ENCODE results near the gene NOD2. TPM values are rescaled to one million over a fixed set of nuclear protein-coding genes. Genes with fewer than 3 reads are reported as not detected.

Gene NOD2
- total RNA-seq, 1 experiment from 2014 or later, result 0.11 TPM

DNA sequence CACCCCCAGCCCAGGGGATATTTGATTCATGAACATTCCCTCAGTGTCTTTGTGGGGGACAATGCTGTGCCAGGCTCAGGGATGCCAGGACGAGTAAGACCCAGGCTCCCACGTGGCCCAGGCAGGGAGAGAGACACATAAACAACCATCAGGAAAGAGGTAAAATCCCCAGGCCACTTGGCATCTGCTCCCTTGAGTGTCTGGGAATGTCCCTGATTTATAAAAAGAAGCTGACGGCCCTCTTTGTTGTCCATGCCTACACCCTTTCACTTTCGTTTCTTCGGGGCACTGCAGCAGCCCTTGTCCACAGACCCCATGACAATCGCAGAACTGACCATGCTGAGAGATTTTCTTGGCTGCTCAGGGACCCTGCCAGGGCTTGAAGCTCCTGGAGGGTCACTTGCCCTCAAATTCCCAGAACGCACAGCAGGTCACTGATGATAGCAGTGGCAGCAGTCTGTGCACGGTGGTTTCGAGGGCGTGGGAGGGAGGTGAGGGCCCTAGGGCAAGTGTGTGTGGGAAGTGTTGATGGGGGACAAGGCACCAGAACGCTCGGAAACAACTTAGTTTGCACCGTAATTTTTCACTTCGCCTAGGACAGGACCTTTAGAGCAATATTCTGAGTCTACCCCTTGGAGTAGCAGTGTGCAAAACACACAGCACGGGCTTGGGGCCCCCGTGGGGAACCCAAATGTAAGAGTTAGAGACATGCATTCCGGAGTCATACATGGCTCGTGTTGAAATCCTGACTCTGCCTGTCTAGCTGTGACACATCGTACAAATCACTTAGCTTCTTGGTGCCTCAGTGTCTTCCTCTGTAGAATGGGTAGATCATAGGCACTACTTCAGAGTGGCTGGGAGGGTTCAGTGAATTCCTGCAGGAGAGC lies 4.7 kb downstream of the NOD2 start:
- CTCF ChIA-PET, result interaction anchor here (1.0 to 2.0 kb wide), 3 partner anchors 20 to 108 kb away, joined by 3 to 5 read pairs (median 3); no protein-coding TSS in a partner anchor
- DNase-seq (ENCODE audit: low spot score) (no peak), ATAC-seq (no peak)
- POLR2A ChIA-PET, result no interaction called here
- Mint-ChIP-seq H3K27me3 (ENCODE audit: low read depth) (peaks cover 15% of the 10 kb centered on the region), H3K9me3 (no peaks in the 10 kb centered on the region), H3K4me3 (no peak overlapping the region), H3K4me1 (no peaks in the 10 kb centered on the region), H3K36me3 (no peaks in the 10 kb centered on the region), H3K27ac (no peak overlapping the region)
- TF ChIP-seq TEAD1 (CRISPR knock-in tag; IDR thresholded peaks at IDR 0.05) (no peak), TCF7 (CRISPR knock-in tag; IDR thresholded peaks at IDR 0.05; ENCODE audit: low read depth) (no peak), JUN (CRISPR knock-in tag; IDR thresholded peaks at IDR 0.05) (no peak), JAZF1 (CRISPR knock-in tag; IDR thresholded peaks at IDR 0.05) (no peak), ZNF263 (CRISPR knock-in tag; IDR thresholded peaks at IDR 0.05; ENCODE audit: low read depth) (no peak), MYBL2 (CRISPR knock-in tag; IDR thresholded peaks at IDR 0.05) (no peak), CREM (CRISPR knock-in tag; IDR thresholded peaks at IDR 0.05) (no peak)
- TF ChIP-seq, protein P1, sequence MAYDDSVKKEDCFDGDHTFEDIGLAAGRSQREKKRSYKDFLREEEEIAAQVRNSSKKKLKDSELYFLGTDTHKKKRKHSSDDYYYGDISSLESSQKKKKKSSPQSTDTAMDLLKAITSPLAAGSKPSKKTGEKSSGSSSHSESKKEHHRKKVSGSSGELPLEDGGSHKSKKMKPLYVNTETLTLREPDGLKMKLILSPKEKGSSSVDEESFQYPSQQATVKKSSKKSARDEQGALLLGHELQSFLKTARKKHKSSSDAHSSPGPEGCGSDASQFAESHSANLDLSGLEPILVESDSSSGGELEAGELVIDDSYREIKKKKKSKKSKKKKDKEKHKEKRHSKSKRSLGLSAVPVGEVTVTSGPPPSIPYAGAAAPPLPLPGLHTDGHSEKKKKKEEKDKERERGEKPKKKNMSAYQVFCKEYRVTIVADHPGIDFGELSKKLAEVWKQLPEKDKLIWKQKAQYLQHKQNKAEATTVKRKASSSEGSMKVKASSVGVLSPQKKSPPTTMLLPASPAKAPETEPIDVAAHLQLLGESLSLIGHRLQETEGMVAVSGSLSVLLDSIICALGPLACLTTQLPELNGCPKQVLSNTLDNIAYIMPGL (CRISPR knock-in tag; IDR thresholded peaks at IDR 0.05), result no peak
- TF ChIP-seq, protein P2, sequence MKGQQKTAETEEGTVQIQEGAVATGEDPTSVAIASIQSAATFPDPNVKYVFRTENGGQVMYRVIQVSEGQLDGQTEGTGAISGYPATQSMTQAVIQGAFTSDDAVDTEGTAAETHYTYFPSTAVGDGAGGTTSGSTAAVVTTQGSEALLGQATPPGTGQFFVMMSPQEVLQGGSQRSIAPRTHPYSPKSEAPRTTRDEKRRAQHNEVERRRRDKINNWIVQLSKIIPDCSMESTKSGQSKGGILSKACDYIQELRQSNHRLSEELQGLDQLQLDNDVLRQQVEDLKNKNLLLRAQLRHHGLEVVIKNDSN (CRISPR knock-in tag; IDR thresholded peaks at IDR 0.05), result no peak
- TF ChIP-seq, protein P3, sequence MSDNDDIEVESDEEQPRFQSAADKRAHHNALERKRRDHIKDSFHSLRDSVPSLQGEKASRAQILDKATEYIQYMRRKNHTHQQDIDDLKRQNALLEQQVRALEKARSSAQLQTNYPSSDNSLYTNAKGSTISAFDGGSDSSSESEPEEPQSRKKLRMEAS (CRISPR knock-in tag; IDR thresholded peaks at IDR 0.05), result no peak
- TF ChIP-seq, protein P4, sequence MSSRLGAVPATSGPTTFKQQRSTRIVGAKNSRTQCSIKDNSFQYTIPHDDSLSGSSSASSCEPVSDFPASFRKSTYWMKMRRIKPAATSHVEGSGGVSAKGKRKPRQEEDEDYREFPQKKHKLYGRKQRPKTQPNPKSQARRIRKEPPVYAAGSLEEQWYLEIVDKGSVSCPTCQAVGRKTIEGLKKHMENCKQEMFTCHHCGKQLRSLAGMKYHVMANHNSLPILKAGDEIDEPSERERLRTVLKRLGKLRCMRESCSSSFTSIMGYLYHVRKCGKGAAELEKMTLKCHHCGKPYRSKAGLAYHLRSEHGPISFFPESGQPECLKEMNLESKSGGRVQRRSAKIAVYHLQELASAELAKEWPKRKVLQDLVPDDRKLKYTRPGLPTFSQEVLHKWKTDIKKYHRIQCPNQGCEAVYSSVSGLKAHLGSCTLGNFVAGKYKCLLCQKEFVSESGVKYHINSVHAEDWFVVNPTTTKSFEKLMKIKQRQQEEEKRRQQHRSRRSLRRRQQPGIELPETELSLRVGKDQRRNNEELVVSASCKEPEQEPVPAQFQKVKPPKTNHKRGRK (CRISPR knock-in tag; IDR thresholded peaks at IDR 0.05; ENCODE audit: borderline replicate concordance), result no peak
- TF ChIP-seq, protein P5, sequence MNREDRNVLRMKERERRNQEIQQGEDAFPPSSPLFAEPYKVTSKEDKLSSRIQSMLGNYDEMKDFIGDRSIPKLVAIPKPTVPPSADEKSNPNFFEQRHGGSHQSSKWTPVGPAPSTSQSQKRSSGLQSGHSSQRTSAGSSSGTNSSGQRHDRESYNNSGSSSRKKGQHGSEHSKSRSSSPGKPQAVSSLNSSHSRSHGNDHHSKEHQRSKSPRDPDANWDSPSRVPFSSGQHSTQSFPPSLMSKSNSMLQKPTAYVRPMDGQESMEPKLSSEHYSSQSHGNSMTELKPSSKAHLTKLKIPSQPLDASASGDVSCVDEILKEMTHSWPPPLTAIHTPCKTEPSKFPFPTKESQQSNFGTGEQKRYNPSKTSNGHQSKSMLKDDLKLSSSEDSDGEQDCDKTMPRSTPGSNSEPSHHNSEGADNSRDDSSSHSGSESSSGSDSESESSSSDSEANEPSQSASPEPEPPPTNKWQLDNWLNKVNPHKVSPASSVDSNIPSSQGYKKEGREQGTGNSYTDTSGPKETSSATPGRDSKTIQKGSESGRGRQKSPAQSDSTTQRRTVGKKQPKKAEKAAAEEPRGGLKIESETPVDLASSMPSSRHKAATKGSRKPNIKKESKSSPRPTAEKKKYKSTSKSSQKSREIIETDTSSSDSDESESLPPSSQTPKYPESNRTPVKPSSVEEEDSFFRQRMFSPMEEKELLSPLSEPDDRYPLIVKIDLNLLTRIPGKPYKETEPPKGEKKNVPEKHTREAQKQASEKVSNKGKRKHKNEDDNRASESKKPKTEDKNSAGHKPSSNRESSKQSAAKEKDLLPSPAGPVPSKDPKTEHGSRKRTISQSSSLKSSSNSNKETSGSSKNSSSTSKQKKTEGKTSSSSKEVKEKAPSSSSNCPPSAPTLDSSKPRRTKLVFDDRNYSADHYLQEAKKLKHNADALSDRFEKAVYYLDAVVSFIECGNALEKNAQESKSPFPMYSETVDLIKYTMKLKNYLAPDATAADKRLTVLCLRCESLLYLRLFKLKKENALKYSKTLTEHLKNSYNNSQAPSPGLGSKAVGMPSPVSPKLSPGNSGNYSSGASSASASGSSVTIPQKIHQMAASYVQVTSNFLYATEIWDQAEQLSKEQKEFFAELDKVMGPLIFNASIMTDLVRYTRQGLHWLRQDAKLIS (CRISPR knock-in tag; IDR thresholded peaks at IDR 0.05; ENCODE audit: borderline replicate concordance), result no peak

DNA sequence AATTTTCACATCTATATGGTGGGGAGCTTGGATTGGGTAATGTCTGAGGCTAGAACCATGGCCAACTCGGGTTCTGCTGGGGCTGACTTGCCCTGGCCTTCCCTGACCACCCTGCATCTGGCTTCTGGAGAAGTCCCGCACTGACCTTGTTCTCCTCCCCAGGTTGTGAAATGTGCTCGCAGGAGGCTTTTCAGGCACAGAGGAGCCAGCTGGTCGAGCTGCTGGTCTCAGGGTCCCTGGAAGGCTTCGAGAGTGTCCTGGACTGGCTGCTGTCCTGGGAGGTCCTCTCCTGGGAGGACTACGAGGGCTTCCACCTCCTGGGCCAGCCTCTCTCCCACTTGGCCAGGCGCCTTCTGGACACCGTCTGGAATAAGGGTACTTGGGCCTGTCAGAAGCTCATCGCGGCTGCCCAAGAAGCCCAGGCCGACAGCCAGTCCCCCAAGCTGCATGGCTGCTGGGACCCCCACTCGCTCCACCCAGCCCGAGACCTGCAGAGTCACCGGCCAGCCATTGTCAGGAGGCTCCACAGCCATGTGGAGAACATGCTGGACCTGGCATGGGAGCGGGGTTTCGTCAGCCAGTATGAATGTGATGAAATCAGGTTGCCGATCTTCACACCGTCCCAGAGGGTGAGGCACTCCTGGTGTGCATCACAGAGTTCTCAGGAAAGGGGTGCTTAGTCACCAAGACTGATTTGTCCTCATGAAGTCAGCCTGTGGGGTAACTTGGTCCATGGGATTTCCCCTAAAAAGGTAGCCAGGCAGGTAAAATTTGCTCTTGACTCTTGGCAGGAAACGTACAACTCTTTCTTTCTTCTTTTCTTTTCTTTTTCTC lies 6.1 kb downstream of the NOD2 start:
- CTCF ChIA-PET, result interaction anchor here (2.0 kb wide), 1 partner anchor 107 kb away, joined by 5 read pairs; no protein-coding TSS in a partner anchor
- no peak for DNase-seq (ENCODE audit: low spot score)
- POLR2A ChIA-PET, result interaction anchor here (0.6 to 0.7 kb wide), 2 partner anchors 46 to 249 kb away, joined by 3 to 4 read pairs; no protein-coding TSS in a partner anchor
- H3K4me3 Mint-ChIP-seq, result no peak overlapping the region
- TF ChIP-seq TP53 (CRISPR knock-in tag; IDR thresholded peaks at IDR 0.05), result no peak
- peak; percentile 92 for TF ChIP-seq GABPB1 (CRISPR knock-in tag; IDR thresholded peaks at IDR 0.05)
- H3K36me3 Mint-ChIP-seq, result peaks cover 10% of the 10 kb centered on the region
- no peaks in the 10 kb centered on the region for H3K4me1 Mint-ChIP-seq
- peaks cover 10% of the 10 kb centered on the region for H3K9me3 Mint-ChIP-seq
- ATAC-seq, result no peak
- H3K27ac Mint-ChIP-seq, result no peak overlapping the region
- peaks cover 7% of the 10 kb centered on the region for H3K27me3 Mint-ChIP-seq (ENCODE audit: low read depth)
